ENCODE results near the gene SPACA4.
A peak's percentile ranks its signal among the peaks of the same experiment; 100 is the strongest.

SPACA4 gene

GRCh38 chr19:48598996-48599700 is 7.4 kb upstream of the SPACA4 start:
- no peak for DNase-seq

GRCh38 chr19:48600679-48601417 is 5.7 kb upstream of the SPACA4 start:
- no peak for DNase-seq

GRCh38 chr19:48603001-48603400 is 3.5 kb upstream of the SPACA4 start:
- no peak for DNase-seq

- no peak for DNase-seq
Observed at GRCh38 chr19:48603449-48603848, 3.1 kb upstream of the SPACA4 start.

GRCh38 chr19:48603850-48604249 is 2.7 kb upstream of the SPACA4 start:
- no peak for DNase-seq

- DNase-seq: no peak
Observed at GRCh38 chr19:48607359-48607755, 815 bp downstream of the SPACA4 start.

- peak; percentile 39 for DNase-seq
Observed at GRCh38 chr19:48608798-48609263, 2.3 kb downstream of the SPACA4 start.

GRCh38 chr19:48609571-48610108 is 3.1 kb downstream of the SPACA4 start:
- DNase-seq: no peak

GRCh38 chr19:48611872-48612271 is 5.3 kb downstream of the SPACA4 start:
- no peak for DNase-seq

GRCh38 chr19:48613024-48613851 is 6.7 kb downstream of the SPACA4 start:
- no peak for DNase-seq

GRCh38 chr19:48613852-48614435 is 7.4 kb downstream of the SPACA4 start:
- no peak for DNase-seq

GRCh38 chr19:48614436-48615230 is 8.1 kb downstream of the SPACA4 start, which contains the start of gene FAM83E:
FAM83E (minus strand) TSS chr19:48615076; CDS start chr19:48613372, 1,704 bp downstream.
- no peak for DNase-seq

GRCh38 chr19:48615231-48616040 is 8.9 kb downstream of the SPACA4 start:
- DNase-seq: no peak

- no peak for DNase-seq
Observed at GRCh38 chr19:48616041-48616436, 9.5 kb downstream of the SPACA4 start.

- no peak for DNase-seq
Observed at GRCh38 chr19:48616491-48617056, 10.0 kb downstream of the SPACA4 start.

- no peak for DNase-seq
Observed at GRCh38 chr19:48617146-48617937, 10.8 kb downstream of the SPACA4 start.

GRCh38 chr19:48618278-48618915 is 11.9 kb downstream of the SPACA4 start:
- DNase-seq: no peak

GRCh38 chr19:48618916-48619691 is 12.6 kb downstream of the SPACA4 start, which contains the start of the genes RPL18 and SPHK2:
RPL18 (minus strand) TSS chr19:48619178; CDS start chr19:48619143, 35 bp downstream.
SPHK2 (plus strand) TSS chr19:48619506; CDS start chr19:48620515, 1,009 bp downstream.
- peak; percentile 97 for DNase-seq
